ENCODE data around the gene SLC25A14.
"Not testable (repeated sequence)": the region's sequence is repeated elsewhere in the genome, so short reads cannot be mapped to it uniquely, and the experiment has no call there.

DNA sequence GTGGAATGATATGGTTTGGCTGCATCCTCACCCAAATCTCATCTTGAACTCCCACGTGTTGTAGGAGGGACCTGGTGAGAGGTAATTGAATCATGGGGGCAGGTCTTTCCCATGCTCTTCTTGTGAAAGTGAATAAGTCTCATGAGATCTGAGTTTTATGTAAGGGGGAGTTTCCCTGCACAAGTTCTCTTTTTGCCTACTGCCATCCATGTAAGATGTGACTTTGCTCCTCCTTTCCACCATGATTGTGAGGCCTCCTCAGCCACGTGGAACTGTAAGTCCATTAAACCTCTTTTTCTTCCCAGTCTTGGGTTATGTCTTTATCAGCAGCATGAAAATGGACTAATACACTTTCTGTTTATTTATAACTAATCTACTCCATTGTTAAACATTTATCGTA, 19.8 kb upstream of the SLC25A14 start:
- TF ChIP-seq EZH2phosphoT487 (IDR thresholded peaks at IDR 0.05; ENCODE audit: insufficient read depth, low read depth); EZH2 (IDR thresholded peaks at IDR 0.05; ENCODE audit: insufficient read depth, poor library complexity, severe bottlenecking): not testable (repeated sequence)
